CD4-positive, alpha-beta memory T cell (primary cell): ENCODE results near the gene PDE4B. TPM values are rescaled to one million over a fixed set of nuclear protein-coding genes. Genes with fewer than 3 reads are reported as not detected.

ENCODE experiments used
- CTCF ChIA-PET: fragments of 350-600 bp; sonication (Branson Sonifier 250); formaldehyde crosslinking; loops from one replicate; lab custom pipeline; 2021; ENCODE audit warnings: inconsistent platforms; ENCODE audit not compliant: partially characterized antibody; lab: Charles Lee
- POLR2A ChIA-PET: fragments of 350-600 bp; sonication (Branson Sonifier 250); formaldehyde crosslinking; loops from one replicate; lab custom pipeline; 2021; ENCODE audit not compliant: partially characterized antibody; lab: Charles Lee
- DNase-seq, 5 donors: peaks; one replicate each; pipeline versions ENCODE4 v3.0.0 to v3.0.0-alpha.2; 2020 to 2022; ENCODE audit warnings: mixed read lengths in 1 of 5
- H3K27ac ChIP-seq: one replicate; pipeline ENCODE4 v1.7.0; 2013; ENCODE audit warnings: low read depth, low read length
- H3K27me3 ChIP-seq: 2 replicates; pipeline ENCODE4 v1.7.0; 2013; ENCODE audit warnings: mild to moderate bottlenecking, low read length, moderate library complexity; ENCODE audit not compliant: insufficient read depth
- H3K36me3 ChIP-seq: 2 replicates; pipeline ENCODE4 v1.7.0; 2013; ENCODE audit warnings: mild to moderate bottlenecking, low read length, moderate library complexity; ENCODE audit not compliant: insufficient read depth
- H3K4me1 ChIP-seq: 2 replicates; pipeline ENCODE4 v1.7.0; 2013; ENCODE audit warnings: mild to moderate bottlenecking, low read length, moderate library complexity; ENCODE audit not compliant: insufficient read depth
- H3K4me3 ChIP-seq, 2 donors: one replicate each; pipeline ENCODE4 v1.7.0; 2013; ENCODE audit warnings: low read length in 2 of 2, mild to moderate bottlenecking in 1 of 2
- H3K9me3 ChIP-seq, 2 donors: one replicate each; pipeline ENCODE4 v1.7.0; 2013; ENCODE audit warnings: low read length in 2 of 2, control low read depth in 1 of 2; ENCODE audit not compliant: control insufficient read depth in 1 of 2
- H3K27ac Mint-ChIP-seq, 7 donors: one replicate each; pipeline ENCODE4 v1.8.0; 2020 to 2021; ENCODE audit warnings: mixed read lengths in 7 of 7, mild to moderate bottlenecking in 6 of 7, inconsistent platforms in 3 of 7, moderate library complexity in 3 of 7
- H3K27me3 Mint-ChIP-seq, 2 donors: one replicate each; pipeline ENCODE4 v1.8.0; 2020 to 2021; ENCODE audit warnings: mixed read lengths in 2 of 2
- H3K36me3 Mint-ChIP-seq, 2 donors: one replicate each; pipeline ENCODE4 v1.8.0; 2020 to 2021; ENCODE audit warnings: mixed read lengths in 2 of 2, inconsistent platforms in 1 of 2, mild to moderate bottlenecking in 1 of 2
- H3K4me1 Mint-ChIP-seq, 4 donors: one replicate each; pipeline ENCODE4 v1.8.0; 2020 to 2021; ENCODE audit warnings: mixed read lengths in 4 of 4, mild to moderate bottlenecking in 1 of 4
- H3K4me3 Mint-ChIP-seq, 8 donors: one replicate each; pipeline ENCODE4 v1.8.0; 2020 to 2021; ENCODE audit warnings: mixed read lengths in 8 of 8, mild to moderate bottlenecking in 7 of 8, moderate library complexity in 6 of 8, inconsistent platforms in 3 of 8
- H3K9me3 Mint-ChIP-seq, 8 donors: one replicate each; pipeline ENCODE4 v1.8.0; 2020 to 2021; ENCODE audit warnings: mixed read lengths in 8 of 8, mild to moderate bottlenecking in 5 of 8, inconsistent platforms in 3 of 8, moderate library complexity in 1 of 8
- intact Hi-C: fragments of 100-400 bp; cut with micrococcal nuclease; formaldehyde crosslinking; loops from one replicate; pipeline ENCODE4 v1.15.1; 2023
- polyA plus RNA-seq, 2 donors: library from polyadenylated mRNA; unstranded; fragments of 300-500 nt; fragmentation: Illumina TruSeq; gene quantifications; one replicate each; pipeline ENCODE4 v1.2.3, GENCODE V29; 2021
- total RNA-seq, 2 experiments: library from RNA; stranded (reverse); gene quantifications; one replicate each; pipeline ENCODE4 v1.2.3, GENCODE V29; 2021

The PDE4B gene
- total and polyA plus RNA-seq, 4 experiments from 2014 or later = 33.8 to 116 (median 40.7) TPM

DNA sequence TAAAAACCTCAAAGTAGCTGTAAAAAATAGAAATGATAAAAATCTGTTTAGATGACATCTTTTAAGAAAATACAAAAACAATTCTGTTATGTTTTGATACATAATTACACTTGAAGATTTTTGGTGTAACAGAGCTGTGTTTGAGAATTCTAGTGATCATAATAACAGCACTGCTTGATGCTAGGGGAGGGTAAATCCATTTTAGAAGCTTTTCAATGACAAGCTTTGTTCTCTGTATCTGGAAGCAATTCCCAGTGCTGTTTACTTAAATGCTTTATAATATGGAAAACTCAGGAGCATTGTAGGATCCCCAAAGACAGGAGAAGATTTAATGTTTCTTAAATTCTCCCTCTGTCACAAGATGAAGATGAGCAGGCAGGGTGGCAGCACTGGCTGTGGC is 359.3 kb downstream of the PDE4B start:
- intact Hi-C loops = no loop called here
- no peak overlapping the region for H3K4me3 Mint-ChIP-seq
- peaks cover 0 to 1% (median 0%) of the 10 kb centered on the region in 4 donors for H3K4me1 Mint-ChIP-seq
- POLR2A ChIA-PET = no interaction called here
- H3K27ac Mint-ChIP-seq = no peak overlapping the region
- Histone ChIP-seq H3K9me3 (no peaks in the 10 kb centered on the region), H3K27ac (no peak overlapping the region), H3K27me3 (no peaks in the 10 kb centered on the region), H3K36me3 (no peaks in the 10 kb centered on the region), H3K4me1 (no peaks in the 10 kb centered on the region), H3K4me3 (no peak overlapping the region)
- CTCF ChIA-PET = interaction anchor here (1.0 kb wide), 1 partner anchor 90 kb away, joined by 4 read pairs; no protein-coding TSS in a partner anchor
- no peak for DNase-seq
- H3K36me3 Mint-ChIP-seq = no peaks in the 10 kb centered on the region
- H3K27me3 Mint-ChIP-seq = peaks cover 19 to 20% of the 10 kb centered on the region in 2 donors
- peaks cover 0 to 1% (median 0%) of the 10 kb centered on the region in 8 donors for H3K9me3 Mint-ChIP-seq

- Histone ChIP-seq H3K4me1 (no peaks in the 10 kb centered on the region), H3K9me3 (no peaks in the 10 kb centered on the region), H3K27ac (no peak overlapping the region), H3K4me3 (no peak overlapping the region), H3K27me3 (no peaks in the 10 kb centered on the region), H3K36me3 (no peaks in the 10 kb centered on the region)
- Mint-ChIP-seq H3K9me3 (peaks cover 0 to 1% (median 0%) of the 10 kb centered on the region in 8 donors), H3K27ac (no peak overlapping the region), H3K27me3 (peaks cover 22 to 23% of the 10 kb centered on the region in 2 donors), H3K4me3 (no peak overlapping the region), H3K36me3 (no peaks in the 10 kb centered on the region), H3K4me1 (peaks cover 0 to 1% (median 0%) of the 10 kb centered on the region in 4 donors)
- DNase-seq = no peak
- ChIA-PET CTCF (no interaction called here), POLR2A (no interaction called here)
- intact Hi-C loops = no loop called here
Measured at GRCh38 chr1:66154394-66154793, 361.7 kb downstream of the PDE4B start.

DNA sequence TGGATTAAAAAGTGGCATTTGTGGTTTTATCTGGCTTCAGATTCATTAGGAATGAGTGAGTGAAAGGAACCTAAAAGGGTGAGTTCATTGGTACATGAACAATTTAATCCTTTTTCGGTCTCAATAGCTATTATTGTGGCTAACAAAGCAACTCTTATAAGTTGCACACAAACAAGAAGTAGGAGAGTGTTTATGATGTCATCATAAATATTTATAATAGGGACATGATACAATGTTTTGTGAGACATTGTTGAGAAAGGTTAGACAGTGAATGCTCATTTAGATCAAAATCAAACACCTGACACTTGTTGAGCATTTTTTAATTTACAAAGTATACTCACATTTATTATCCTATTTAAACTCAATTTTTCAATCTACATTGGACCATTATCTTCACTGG is 363.4 kb downstream of the PDE4B start:
- H3K27ac Mint-ChIP-seq = no peak overlapping the region
- Histone ChIP-seq H3K27me3 (no peaks in the 10 kb centered on the region), H3K36me3 (no peaks in the 10 kb centered on the region), H3K9me3 (no peaks in the 10 kb centered on the region), H3K4me3 (no peak overlapping the region), H3K27ac (no peak overlapping the region), H3K4me1 (no peaks in the 10 kb centered on the region)
- H3K4me1 Mint-ChIP-seq = peaks cover 0 to 1% (median 0%) of the 10 kb centered on the region in 4 donors
- CTCF ChIA-PET = no interaction called here
- POLR2A ChIA-PET = no interaction called here
- no peak overlapping the region for H3K4me3 Mint-ChIP-seq
- H3K27me3 Mint-ChIP-seq = peaks cover 24 to 27% of the 10 kb centered on the region in 2 donors
- H3K9me3 Mint-ChIP-seq = peaks cover 0 to 1% (median 0%) of the 10 kb centered on the region in 8 donors
- no peak for DNase-seq
- intact Hi-C loops = no loop called here
- no peaks in the 10 kb centered on the region for H3K36me3 Mint-ChIP-seq

- H3K9me3 ChIP-seq = no peaks in the 10 kb centered on the region
- no peak overlapping the region for H3K27ac Mint-ChIP-seq
- no peak overlapping the region for H3K4me3 ChIP-seq
- H3K9me3 Mint-ChIP-seq = no peaks in the 10 kb centered on the region
- ChIA-PET POLR2A (no interaction called here), CTCF (no interaction called here)
- H3K4me1 Mint-ChIP-seq = no peaks in the 10 kb centered on the region
- H3K36me3 ChIP-seq = no peaks in the 10 kb centered on the region
- H3K27ac ChIP-seq = no peak overlapping the region
- peaks cover 10 to 16% of the 10 kb centered on the region in 2 donors for H3K27me3 Mint-ChIP-seq
- no peaks in the 10 kb centered on the region for H3K36me3 Mint-ChIP-seq
- no peaks in the 10 kb centered on the region for H3K4me1 ChIP-seq
- no peak overlapping the region for H3K4me3 Mint-ChIP-seq
- no peaks in the 10 kb centered on the region for H3K27me3 ChIP-seq
- DNase-seq = no peak
- intact Hi-C loops = no loop called here
Measured at GRCh38 chr1:66159800-66160199, 367.1 kb downstream of the PDE4B start.

DNA sequence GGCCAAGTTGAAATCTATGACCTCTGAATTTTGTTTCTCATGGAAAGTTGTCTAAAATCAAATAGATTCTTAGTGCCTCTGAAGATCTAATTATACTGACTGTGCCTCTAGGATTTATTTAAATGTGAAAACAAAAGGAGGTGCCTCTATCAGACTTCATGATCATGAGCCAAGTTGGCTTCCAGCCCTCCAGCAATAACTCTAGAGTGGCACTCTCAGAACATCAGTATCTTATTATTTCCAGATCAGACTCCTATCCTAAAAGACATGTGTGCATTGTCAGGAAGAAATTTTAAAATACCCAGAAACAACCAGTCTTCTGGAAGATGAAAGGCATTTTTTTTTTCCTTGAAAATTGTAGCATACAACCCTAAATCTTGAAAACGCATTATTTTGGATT is 368.0 kb downstream of the PDE4B start:
- no peaks in the 10 kb centered on the region for H3K9me3 ChIP-seq
- Mint-ChIP-seq H3K4me1 (no peaks in the 10 kb centered on the region), H3K27me3 (peaks cover 10 to 16% of the 10 kb centered on the region in 2 donors), H3K9me3 (no peaks in the 10 kb centered on the region), H3K36me3 (no peaks in the 10 kb centered on the region), H3K27ac (no peak overlapping the region), H3K4me3 (no peak overlapping the region)
- no peaks in the 10 kb centered on the region for H3K4me1 ChIP-seq
- no peaks in the 10 kb centered on the region for H3K27me3 ChIP-seq
- ChIA-PET CTCF (no interaction called here), POLR2A (no interaction called here)
- no peak overlapping the region for H3K27ac ChIP-seq
- no peaks in the 10 kb centered on the region for H3K36me3 ChIP-seq
- intact Hi-C loops = no loop called here
- no peak for DNase-seq
- H3K4me3 ChIP-seq = no peak overlapping the region

- Mint-ChIP-seq H3K36me3 (no peaks in the 10 kb centered on the region), H3K4me1 (peaks cover 8 to 10% (median 9%) of the 10 kb centered on the region in 4 donors), H3K27ac (no peak overlapping the region), H3K27me3 (peaks cover 10 to 11% of the 10 kb centered on the region in 2 donors), H3K4me3 (no peak overlapping the region), H3K9me3 (peaks cover 0 to 3% (median 0%) of the 10 kb centered on the region in 8 donors)
- ChIA-PET CTCF (no interaction called here), POLR2A (no interaction called here)
- peaks cover 8% of the 10 kb centered on the region for H3K4me1 ChIP-seq
- DNase-seq = no peak
- H3K27me3 ChIP-seq = no peaks in the 10 kb centered on the region
- intact Hi-C loops = no loop called here
- no peaks in the 10 kb centered on the region for H3K36me3 ChIP-seq
- no peak overlapping the region for H3K4me3 ChIP-seq
- H3K27ac ChIP-seq = no peak overlapping the region
- no peaks in the 10 kb centered on the region for H3K9me3 ChIP-seq
Measured at GRCh38 chr1:66166753-66167152, 374.1 kb downstream of the PDE4B start.

- ChIA-PET POLR2A (no interaction called here), CTCF (no interaction called here)
- Histone ChIP-seq H3K27ac (no peak overlapping the region), H3K4me3 (no peak overlapping the region), H3K36me3 (no peaks in the 10 kb centered on the region), H3K4me1 (peaks cover 8% of the 10 kb centered on the region), H3K9me3 (no peaks in the 10 kb centered on the region), H3K27me3 (no peaks in the 10 kb centered on the region)
- intact Hi-C loops = no loop called here
- Mint-ChIP-seq H3K36me3 (no peaks in the 10 kb centered on the region), H3K27ac (no peak overlapping the region), H3K9me3 (peaks cover 0 to 3% (median 0%) of the 10 kb centered on the region in 8 donors), H3K27me3 (peaks cover 8 to 9% of the 10 kb centered on the region in 2 donors), H3K4me3 (no peak overlapping the region), H3K4me1 (peaks cover 8 to 10% (median 9%) of the 10 kb centered on the region in 4 donors)
- DNase-seq = no peak
Measured at GRCh38 chr1:66167267-66167666, 374.6 kb downstream of the PDE4B start.
